WERI-Rb-1 (cell line): ENCODE measurements around the gene COBL.

Source experiments
- DNase-seq: peaks from one replicate; pipeline ENCODE4 v3.0.0-alpha.2; 2020
- H3K27ac ChIP-seq: fragments of 250-450 bp; sonication (Bioruptor Pico); 2 replicates; pipeline ENCODE4 v1.5.1; 2020; ENCODE audit warnings: mild to moderate bottlenecking, moderate library complexity
- H3K27me3 ChIP-seq: fragments of 250-450 bp; sonication (Bioruptor Pico); 2 replicates; pipeline ENCODE4 v1.5.1; 2021; ENCODE audit warnings: mild to moderate bottlenecking, low read depth, moderate library complexity; ENCODE audit not compliant: insufficient read depth, severe bottlenecking
- H3K36me3 ChIP-seq: fragments of 250-450 bp; sonication (Bioruptor Pico); 2 replicates; pipeline ENCODE4 v1.5.1; 2020; ENCODE audit warnings: mild to moderate bottlenecking, moderate library complexity
- H3K4me3 ChIP-seq: 2 replicates; pipeline ENCODE4 v1.5.1; 2011; ENCODE audit warnings: low read depth, mild to moderate bottlenecking, control low read depth, low read length
- H3K9me3 ChIP-seq: fragments of 250-450 bp; sonication (Bioruptor Pico); 2 replicates; pipeline ENCODE4 v1.5.1; 2021; ENCODE audit warnings: mild to moderate bottlenecking, moderate library complexity; ENCODE audit not compliant: severe bottlenecking
- CTCF ChIP-seq: IDR thresholded peaks from 2 replicates; pipeline ENCODE4 v1.5.1; 2011; ENCODE audit warnings: low read depth, mild to moderate bottlenecking, control low read depth, inconsistent platforms, low read length

The COBL gene

GRCh38 chr7:51349820-51350545 is 33.4 kb upstream of the COBL start:
- H3K9me3 ChIP-seq: no peaks in the 10 kb centered on the region
- TF ChIP-seq CTCF: no peak
- no peak overlapping the region for H3K27ac ChIP-seq
- no peak overlapping the region for H3K4me3 ChIP-seq
- no peak for DNase-seq
- H3K27me3 ChIP-seq: no peaks in the 10 kb centered on the region
- H3K36me3 ChIP-seq: no peaks in the 10 kb centered on the region

- H3K9me3 ChIP-seq: no peaks in the 10 kb centered on the region
- no peak overlapping the region for H3K27ac ChIP-seq
- TF ChIP-seq CTCF: no peak
- no peaks in the 10 kb centered on the region for H3K36me3 ChIP-seq
- H3K4me3 ChIP-seq: no peak overlapping the region
- no peak for DNase-seq
- no peaks in the 10 kb centered on the region for H3K27me3 ChIP-seq
Observed at GRCh38 chr7:51346126-51346525, 29.5 kb upstream of the COBL start.

- Histone ChIP-seq H3K4me3 (no peak overlapping the region), H3K27me3 (no peaks in the 10 kb centered on the region), H3K9me3 (no peaks in the 10 kb centered on the region), H3K36me3 (no peaks in the 10 kb centered on the region), H3K27ac (no peak overlapping the region)
- DNase-seq: no peak
- no peak for TF ChIP-seq CTCF
Observed at GRCh38 chr7:51344406-51345138, 28.0 kb upstream of the COBL start.

GRCh38 chr7:51340936-51341335 is 24.3 kb upstream of the COBL start:
- Histone ChIP-seq H3K27ac (no peak overlapping the region), H3K36me3 (no peaks in the 10 kb centered on the region), H3K27me3 (no peaks in the 10 kb centered on the region), H3K9me3 (no peaks in the 10 kb centered on the region), H3K4me3 (no peak overlapping the region)
- no peak for DNase-seq
- no peak for TF ChIP-seq CTCF

GRCh38 chr7:51340029-51340838 is 23.6 kb upstream of the COBL start:
- DNase-seq: no peak
- Histone ChIP-seq H3K9me3 (no peaks in the 10 kb centered on the region), H3K4me3 (no peak overlapping the region), H3K27ac (no peak overlapping the region), H3K36me3 (no peaks in the 10 kb centered on the region), H3K27me3 (no peaks in the 10 kb centered on the region)
- no peak for TF ChIP-seq CTCF
